HG03354 (cell line): ENCODE measurements around the gene ASL.
"Not testable (repeated sequence)": the region's sequence is repeated elsewhere in the genome, so short reads cannot be mapped to it uniquely, and the experiment has no call there.

ENCODE experiments used
- ATAC-seq: cut with Tn5 transposase; IDR thresholded peaks from one replicate; pipeline ENCODE4 v1.9.1; 2021; ENCODE audit warnings: mild to moderate bottlenecking; ENCODE audit not compliant: unreplicated experiment, poor library complexity, severe bottlenecking

The ASL gene

GRCh38 chr7:66114743-66115649, 39.4 kb downstream of the ASL start, which contains the start of gene CRCP:
Gene CRCP (plus strand): TSS chr7:66114847. CDS start chr7:66114963, 116 bp downstream.
- peak; percentile 94 for ATAC-seq

- ATAC-seq = not testable (repeated sequence)
Measured at GRCh38 chr7:66116680-66117420, 41.2 kb downstream of the ASL start.

- ATAC-seq = no peak
Measured at GRCh38 chr7:66118603-66119002, 43.0 kb downstream of the ASL start.

- ATAC-seq = no peak
Measured at GRCh38 chr7:66119245-66119850, 43.7 kb downstream of the ASL start.

- no peak for ATAC-seq
Measured at GRCh38 chr7:66123175-66123528, 47.5 kb downstream of the ASL start.

GRCh38 chr7:66124569-66124861, 48.9 kb downstream of the ASL start:
- not testable (repeated sequence) for ATAC-seq

GRCh38 chr7:66125052-66125694, 49.6 kb downstream of the ASL start:
- no peak for ATAC-seq

GRCh38 chr7:66125781-66126352, 50.2 kb downstream of the ASL start:
- not testable (repeated sequence) for ATAC-seq

- ATAC-seq = not testable (repeated sequence)
Measured at GRCh38 chr7:66127172-66127571, 51.6 kb downstream of the ASL start.

GRCh38 chr7:66138994-66139752, 63.6 kb downstream of the ASL start:
- no peak for ATAC-seq

- no peak for ATAC-seq
Measured at GRCh38 chr7:66140924-66141323, 65.3 kb downstream of the ASL start.

GRCh38 chr7:66142334-66142733, 66.7 kb downstream of the ASL start:
- ATAC-seq = no peak

- ATAC-seq = no peak
Measured at GRCh38 chr7:66142996-66143395, 67.4 kb downstream of the ASL start.
